ENCODE results near the gene LRP5. TPM values are rescaled to one million over a fixed set of nuclear protein-coding genes. Genes with fewer than 3 reads are reported as not detected.
A peak's percentile ranks its signal among the peaks of the same experiment; 100 is the strongest.
"Not testable (repeated sequence)": the region's sequence is repeated elsewhere in the genome, so short reads cannot be mapped to it uniquely, and the experiment has no call there.

LRP5 gene
- polyA plus RNA-seq, 5 donors, result 44.5 to 82.3 (median 60.7) TPM

GRCh38 chr11:68342459-68343158 is 30.2 kb downstream of the LRP5 start:
- peak; percentile 60 to 62 for DNase-seq

- DNase-seq, result no peak
These were observed 31.4 kb downstream of the LRP5 start for GRCh38 chr11:68343761-68344256.

GRCh38 chr11:68344821-68345220 is 32.4 kb downstream of the LRP5 start:
- not testable (repeated sequence) for DNase-seq

- no peak for DNase-seq
These were observed 33.5 kb downstream of the LRP5 start for GRCh38 chr11:68345776-68346461.

GRCh38 chr11:68346462-68346790 is 34.0 kb downstream of the LRP5 start:
- DNase-seq, result no peak

- no peak for DNase-seq
These were observed 35.0 kb downstream of the LRP5 start for GRCh38 chr11:68347345-68347744.

- no peak for DNase-seq
These were observed 35.5 kb downstream of the LRP5 start for GRCh38 chr11:68347841-68348240.

GRCh38 chr11:68349461-68350249 is 37.3 kb downstream of the LRP5 start:
- DNase-seq, result no peak

GRCh38 chr11:68350759-68351449 is 38.5 kb downstream of the LRP5 start:
- DNase-seq, result no peak

GRCh38 chr11:68351450-68352275 is 39.3 kb downstream of the LRP5 start:
- no peak for DNase-seq

- no peak for DNase-seq
These were observed 40.2 kb downstream of the LRP5 start for GRCh38 chr11:68352591-68352990.

GRCh38 chr11:68353118-68353517 is 40.7 kb downstream of the LRP5 start:
- DNase-seq, result no peak

GRCh38 chr11:68353669-68354068 is 41.3 kb downstream of the LRP5 start:
- no peak for DNase-seq

- no peak for DNase-seq
These were observed 41.9 kb downstream of the LRP5 start for GRCh38 chr11:68354148-68354872.

- no peak for DNase-seq
These were observed 43.1 kb downstream of the LRP5 start for GRCh38 chr11:68355471-68355870.

- no peak for DNase-seq
These were observed 45.2 kb downstream of the LRP5 start for GRCh38 chr11:68357568-68357967.

GRCh38 chr11:68358416-68358815 is 46.0 kb downstream of the LRP5 start:
- no peak for DNase-seq

- no peak for DNase-seq
These were observed 49.3 kb downstream of the LRP5 start for GRCh38 chr11:68361702-68362101.

- no peak for DNase-seq
These were observed 50.5 kb downstream of the LRP5 start for GRCh38 chr11:68362801-68363379.

- DNase-seq, result no peak
These were observed 51.4 kb downstream of the LRP5 start for GRCh38 chr11:68363776-68364175.
